Left ventricle myocardium inferior (tissue), 1 donor: ENCODE data around the gene ADAMTS12. TPM values are rescaled to one million over a fixed set of nuclear protein-coding genes. Genes with fewer than 3 reads are reported as not detected.

Source experiments
- DNase-seq: peaks from one replicate; pipeline ENCODE4 v3.0.0-alpha.2; 2020
- H3K27ac ChIP-seq: fragments of 200-600 bp; replicated peaks from 2 replicates; pipeline ENCODE4 v1.8.0; 2021
- H3K27me3 ChIP-seq: fragments of 200-600 bp; 2 replicates; pipeline ENCODE4 v1.8.0; 2021; ENCODE audit warnings: low read depth
- H3K36me3 ChIP-seq: fragments of 200-600 bp; 2 replicates; pipeline ENCODE4 v1.8.0; 2021
- H3K4me1 ChIP-seq: fragments of 200-600 bp; 2 replicates; pipeline ENCODE4 v1.8.0; 2021
- H3K4me3 ChIP-seq: fragments of 200-600 bp; 2 replicates; pipeline ENCODE4 v1.8.0; 2021; ENCODE audit warnings: mild to moderate bottlenecking, moderate library complexity
- H3K9me3 ChIP-seq: fragments of 200-600 bp; replicated peaks from 2 replicates; pipeline ENCODE4 v1.8.0; 2021
- intact Hi-C: fragments of 100-400 bp; cut with micrococcal nuclease; formaldehyde crosslinking; loops from one replicate; pipeline ENCODE4 v1.11.0; 2022
- total RNA-seq: library from RNA; stranded (reverse); fragmentation: NEBNext Ultra II Directional; extraction: Animal tissue kit (Norgen Biotek cat#: 25700); gene quantifications from one replicate; pipeline ENCODE4 v1.2.1, GENCODE V29; 2021
- TF ChIP-seq, protein P1 (sequence below): fragments of 200-600 bp; IDR thresholded peaks from 2 replicates; pipeline ENCODE4 v1.8.0; 2021; ENCODE audit warnings: antibody characterized with exemption, mild to moderate bottlenecking, borderline replicate concordance
- donor health status: DM: no; HTN: yes; CAD: no; lungs with severe emphysema.

The ADAMTS12 gene
- total RNA-seq, 1 donor from 2014 or later = 0.85 TPM

DNA sequence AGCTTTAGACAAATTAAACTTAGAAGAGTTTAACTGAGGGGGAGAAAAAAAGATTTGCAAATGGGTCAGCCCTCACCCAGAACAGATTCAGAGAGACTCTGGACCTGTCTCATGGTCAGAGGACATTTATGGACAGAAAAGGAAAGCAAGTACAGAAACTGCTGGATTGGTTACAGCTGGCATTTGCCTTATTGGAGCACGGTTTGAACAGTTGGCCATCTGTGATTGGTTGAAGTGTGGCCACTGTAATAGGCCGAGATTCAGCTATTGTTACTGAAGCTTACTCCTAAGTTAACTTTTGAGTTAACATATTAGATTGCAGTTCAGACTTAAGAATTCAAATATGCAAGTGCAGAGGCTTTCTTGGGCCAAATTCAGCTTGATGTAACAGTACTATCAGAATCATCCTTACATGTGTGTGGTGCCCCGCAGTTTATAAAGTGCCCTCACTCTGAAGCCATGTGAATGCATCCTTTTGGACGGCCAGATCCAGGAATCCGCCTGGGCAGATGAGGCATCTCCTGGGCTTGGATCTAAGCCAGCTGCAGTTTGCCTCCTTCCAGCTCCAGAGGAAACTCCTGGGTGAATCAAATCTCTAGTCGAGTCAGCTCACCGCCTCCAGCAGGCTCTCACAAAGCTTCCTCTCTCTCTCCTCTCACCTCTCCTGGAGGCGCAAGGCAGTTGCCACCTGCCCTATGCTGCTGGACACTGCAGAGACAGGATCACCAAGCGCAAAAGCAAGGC lies 165.2 kb downstream of the ADAMTS12 start:
- TF ChIP-seq, protein P1, sequence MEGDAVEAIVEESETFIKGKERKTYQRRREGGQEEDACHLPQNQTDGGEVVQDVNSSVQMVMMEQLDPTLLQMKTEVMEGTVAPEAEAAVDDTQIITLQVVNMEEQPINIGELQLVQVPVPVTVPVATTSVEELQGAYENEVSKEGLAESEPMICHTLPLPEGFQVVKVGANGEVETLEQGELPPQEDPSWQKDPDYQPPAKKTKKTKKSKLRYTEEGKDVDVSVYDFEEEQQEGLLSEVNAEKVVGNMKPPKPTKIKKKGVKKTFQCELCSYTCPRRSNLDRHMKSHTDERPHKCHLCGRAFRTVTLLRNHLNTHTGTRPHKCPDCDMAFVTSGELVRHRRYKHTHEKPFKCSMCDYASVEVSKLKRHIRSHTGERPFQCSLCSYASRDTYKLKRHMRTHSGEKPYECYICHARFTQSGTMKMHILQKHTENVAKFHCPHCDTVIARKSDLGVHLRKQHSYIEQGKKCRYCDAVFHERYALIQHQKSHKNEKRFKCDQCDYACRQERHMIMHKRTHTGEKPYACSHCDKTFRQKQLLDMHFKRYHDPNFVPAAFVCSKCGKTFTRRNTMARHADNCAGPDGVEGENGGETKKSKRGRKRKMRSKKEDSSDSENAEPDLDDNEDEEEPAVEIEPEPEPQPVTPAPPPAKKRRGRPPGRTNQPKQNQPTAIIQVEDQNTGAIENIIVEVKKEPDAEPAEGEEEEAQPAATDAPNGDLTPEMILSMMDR = no peak
- DNase-seq = no peak
- intact Hi-C loops = no loop called here
- Histone ChIP-seq H3K4me1 (peaks cover 4% of the 10 kb centered on the region), H3K4me3 (no peak overlapping the region), H3K36me3 (no peaks in the 10 kb centered on the region), H3K27ac (peak overlapping the region; percentile 17), H3K27me3 (peaks cover 12% of the 10 kb centered on the region), H3K9me3 (no peaks in the 10 kb centered on the region)

DNA sequence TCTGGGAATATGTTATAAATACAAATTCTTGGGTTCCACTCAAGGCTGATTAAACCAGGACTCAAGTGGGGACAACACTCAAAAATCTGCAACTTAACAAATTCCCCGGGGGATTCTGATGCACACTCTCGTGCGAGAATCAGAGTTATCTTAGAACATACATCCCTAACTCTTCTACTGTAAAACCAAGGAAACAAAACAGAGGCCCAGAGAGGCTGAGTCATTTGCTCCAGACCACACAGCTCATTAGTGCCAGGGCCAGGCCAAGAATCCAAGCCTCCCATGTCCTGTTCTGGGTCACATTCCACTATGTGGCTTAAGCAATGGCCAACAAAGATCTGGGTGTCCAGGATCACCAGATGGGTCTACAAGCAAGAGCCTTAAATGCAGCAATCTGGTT lies 166.0 kb downstream of the ADAMTS12 start:
- Histone ChIP-seq H3K27ac (peak overlapping the region; percentile 17), H3K9me3 (no peaks in the 10 kb centered on the region), H3K4me1 (peaks cover 4% of the 10 kb centered on the region), H3K4me3 (no peak overlapping the region), H3K36me3 (no peaks in the 10 kb centered on the region), H3K27me3 (peaks cover 4% of the 10 kb centered on the region)
- no peak for DNase-seq
- intact Hi-C loops = no loop called here
- TF ChIP-seq, protein P1 = no peak

DNA sequence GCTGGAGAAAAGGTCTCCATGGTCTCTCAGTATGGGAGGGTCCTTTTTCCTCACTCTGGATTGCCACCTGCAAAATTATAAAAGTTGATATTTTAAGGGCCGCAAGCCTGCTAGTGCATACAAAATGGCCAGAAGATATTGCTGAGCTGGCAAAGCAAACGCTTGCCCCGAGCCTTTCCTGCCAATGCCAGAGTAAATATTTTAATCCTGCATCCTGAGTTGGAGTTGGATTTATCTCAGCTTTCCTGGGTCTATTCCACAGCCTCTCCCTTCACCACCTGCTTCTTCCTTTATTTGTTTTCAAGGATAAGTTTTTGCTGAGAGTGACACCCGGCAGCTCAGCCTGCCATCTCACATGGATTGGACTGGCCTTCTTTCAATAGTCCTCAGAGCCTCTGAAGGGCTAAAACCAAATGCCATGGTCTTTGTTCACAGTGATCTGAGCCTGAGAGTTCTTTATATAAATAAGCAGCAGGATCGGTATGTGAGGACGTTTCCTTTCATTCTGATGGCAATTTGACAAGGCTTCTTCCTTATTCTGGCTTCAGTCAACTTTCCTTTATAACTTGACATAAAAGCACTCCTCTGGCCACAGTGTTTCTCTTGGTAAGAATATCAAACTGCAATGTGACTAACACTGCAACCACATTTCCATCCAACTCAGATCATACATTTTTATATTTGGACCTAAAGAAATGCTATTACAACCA lies 170.1 kb downstream of the ADAMTS12 start:
- TF ChIP-seq, protein P1 = no peak
- H3K4me3 ChIP-seq = no peak overlapping the region

DNA sequence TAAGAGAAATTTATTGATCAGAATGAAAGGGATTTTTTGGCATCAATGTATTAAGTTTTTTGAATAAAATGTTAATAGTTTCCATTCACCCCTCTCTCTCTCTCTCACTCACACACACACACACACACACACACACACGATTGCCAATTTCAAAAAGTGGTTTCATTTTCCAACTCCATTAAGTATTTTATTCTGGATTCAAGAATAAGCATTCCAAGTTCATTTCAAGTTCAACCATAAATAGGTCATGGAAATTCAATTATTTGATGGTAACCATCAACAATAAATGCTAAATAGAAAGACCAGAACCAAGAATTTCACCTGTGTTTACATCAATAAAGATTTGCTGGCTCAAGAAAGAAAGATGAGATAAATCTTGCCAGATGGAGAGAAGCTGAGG lies 171.6 kb downstream of the ADAMTS12 start:
- Histone ChIP-seq H3K4me1 (no peaks in the 10 kb centered on the region), H3K4me3 (no peak overlapping the region), H3K27me3 (no peaks in the 10 kb centered on the region), H3K36me3 (no peaks in the 10 kb centered on the region), H3K9me3 (peaks cover 10% of the 10 kb centered on the region), H3K27ac (no peak overlapping the region)
- DNase-seq = no peak
- intact Hi-C loops = no loop called here
- TF ChIP-seq, protein P1 = no peak

More for the DNA sequence above, 170.1 kb downstream of the ADAMTS12 start:
- no peaks in the 10 kb centered on the region for H3K4me1 ChIP-seq
- H3K27me3 ChIP-seq = no peaks in the 10 kb centered on the region
- DNase-seq = no peak
- H3K36me3 ChIP-seq = no peaks in the 10 kb centered on the region
- no peak overlapping the region for H3K27ac ChIP-seq
- intact Hi-C loops = no loop called here
- H3K9me3 ChIP-seq = no peaks in the 10 kb centered on the region

DNA sequence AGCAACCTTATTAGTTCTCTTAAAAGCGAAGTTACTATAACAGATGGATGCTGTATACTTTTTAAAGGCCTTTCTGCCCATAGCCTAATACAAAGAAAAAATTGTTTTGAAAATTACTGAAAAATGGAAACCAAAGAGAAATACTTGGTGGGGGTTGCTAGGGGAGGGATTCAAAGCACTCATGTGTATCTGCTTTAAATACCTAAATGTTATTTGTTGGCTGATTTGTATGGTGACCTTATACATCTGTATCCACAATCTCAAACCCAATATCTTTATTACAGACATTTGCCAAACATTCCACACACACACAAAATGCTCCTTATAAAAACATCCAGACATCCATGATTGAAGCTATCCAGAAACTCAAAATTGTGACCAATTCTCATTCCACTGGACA lies 172.0 kb downstream of the ADAMTS12 start:
- Histone ChIP-seq H3K27ac (no peak overlapping the region), H3K27me3 (no peaks in the 10 kb centered on the region), H3K4me1 (no peaks in the 10 kb centered on the region), H3K9me3 (peaks cover 10% of the 10 kb centered on the region), H3K4me3 (no peak overlapping the region), H3K36me3 (no peaks in the 10 kb centered on the region)
- TF ChIP-seq, protein P1 = no peak
- no peak for DNase-seq
- intact Hi-C loops = no loop called here
